Bronchial smooth muscle cell (primary cell): ENCODE measurements around the gene FAM120B. TPM values are rescaled to one million over a fixed set of nuclear protein-coding genes. Genes with fewer than 3 reads are reported as not detected.

Experiments
- total RNA-seq: library from RNA; depleted of rRNA; stranded (reverse); fragments of >200 nt; gene quantifications from 2 replicates; pipeline ENCODE4 v1.2.1, GENCODE V29; 2014

The FAM120B gene, protein sequence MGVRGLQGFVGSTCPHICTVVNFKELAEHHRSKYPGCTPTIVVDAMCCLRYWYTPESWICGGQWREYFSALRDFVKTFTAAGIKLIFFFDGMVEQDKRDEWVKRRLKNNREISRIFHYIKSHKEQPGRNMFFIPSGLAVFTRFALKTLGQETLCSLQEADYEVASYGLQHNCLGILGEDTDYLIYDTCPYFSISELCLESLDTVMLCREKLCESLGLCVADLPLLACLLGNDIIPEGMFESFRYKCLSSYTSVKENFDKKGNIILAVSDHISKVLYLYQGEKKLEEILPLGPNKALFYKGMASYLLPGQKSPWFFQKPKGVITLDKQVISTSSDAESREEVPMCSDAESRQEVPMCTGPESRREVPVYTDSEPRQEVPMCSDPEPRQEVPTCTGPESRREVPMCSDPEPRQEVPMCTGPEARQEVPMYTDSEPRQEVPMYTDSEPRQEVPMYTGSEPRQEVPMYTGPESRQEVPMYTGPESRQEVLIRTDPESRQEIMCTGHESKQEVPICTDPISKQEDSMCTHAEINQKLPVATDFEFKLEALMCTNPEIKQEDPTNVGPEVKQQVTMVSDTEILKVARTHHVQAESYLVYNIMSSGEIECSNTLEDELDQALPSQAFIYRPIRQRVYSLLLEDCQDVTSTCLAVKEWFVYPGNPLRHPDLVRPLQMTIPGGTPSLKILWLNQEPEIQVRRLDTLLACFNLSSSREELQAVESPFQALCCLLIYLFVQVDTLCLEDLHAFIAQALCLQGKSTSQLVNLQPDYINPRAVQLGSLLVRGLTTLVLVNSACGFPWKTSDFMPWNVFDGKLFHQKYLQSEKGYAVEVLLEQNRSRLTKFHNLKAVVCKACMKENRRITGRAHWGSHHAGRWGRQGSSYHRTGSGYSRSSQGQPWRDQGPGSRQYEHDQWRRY
- total RNA-seq, result 12.3 and 13.7 TPM in 2 replicates

DNA sequence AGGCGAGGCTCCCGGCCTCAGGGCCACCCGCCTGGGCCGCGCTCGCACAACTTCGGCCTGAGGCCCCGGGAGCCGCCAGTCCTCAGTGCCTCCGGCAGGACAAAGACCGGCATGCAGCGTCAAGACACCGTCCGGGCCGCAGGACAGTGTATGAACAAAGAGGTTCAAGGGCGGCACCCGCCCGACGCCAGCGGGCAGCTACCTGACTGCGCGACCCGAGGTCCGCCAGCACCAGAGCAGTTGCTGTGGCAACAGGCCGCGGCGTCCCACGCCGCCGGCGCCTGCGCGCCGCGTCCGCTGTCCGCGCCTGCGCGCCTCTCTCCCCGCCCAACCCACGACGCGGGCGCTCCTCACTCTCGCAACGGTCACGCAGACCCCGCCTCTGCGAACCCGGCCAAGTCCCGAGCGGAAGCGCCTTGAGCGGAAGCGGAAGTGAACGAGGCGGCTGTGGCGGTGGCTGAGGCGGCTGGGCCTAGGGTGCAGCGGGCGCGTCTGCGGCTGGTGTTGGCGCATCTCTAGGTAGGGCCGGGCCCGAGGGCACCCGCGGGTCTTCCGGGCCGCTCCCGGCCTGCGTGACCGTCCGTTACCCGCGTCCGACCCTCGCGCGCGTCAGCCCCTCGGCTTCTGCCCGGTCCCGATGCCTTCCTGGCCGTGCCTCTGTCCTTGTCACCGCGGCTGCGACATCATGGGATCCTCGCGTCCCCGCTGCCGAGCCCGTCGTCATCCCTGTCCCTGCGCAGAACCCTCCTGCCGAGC lies at the start of gene FAM120B:
TSS of gene FAM120B (plus strand) at position 435 of the 756 bp plus-strand sequence. CDS start 10,633 bp downstream, outside the sequence.

DNA sequence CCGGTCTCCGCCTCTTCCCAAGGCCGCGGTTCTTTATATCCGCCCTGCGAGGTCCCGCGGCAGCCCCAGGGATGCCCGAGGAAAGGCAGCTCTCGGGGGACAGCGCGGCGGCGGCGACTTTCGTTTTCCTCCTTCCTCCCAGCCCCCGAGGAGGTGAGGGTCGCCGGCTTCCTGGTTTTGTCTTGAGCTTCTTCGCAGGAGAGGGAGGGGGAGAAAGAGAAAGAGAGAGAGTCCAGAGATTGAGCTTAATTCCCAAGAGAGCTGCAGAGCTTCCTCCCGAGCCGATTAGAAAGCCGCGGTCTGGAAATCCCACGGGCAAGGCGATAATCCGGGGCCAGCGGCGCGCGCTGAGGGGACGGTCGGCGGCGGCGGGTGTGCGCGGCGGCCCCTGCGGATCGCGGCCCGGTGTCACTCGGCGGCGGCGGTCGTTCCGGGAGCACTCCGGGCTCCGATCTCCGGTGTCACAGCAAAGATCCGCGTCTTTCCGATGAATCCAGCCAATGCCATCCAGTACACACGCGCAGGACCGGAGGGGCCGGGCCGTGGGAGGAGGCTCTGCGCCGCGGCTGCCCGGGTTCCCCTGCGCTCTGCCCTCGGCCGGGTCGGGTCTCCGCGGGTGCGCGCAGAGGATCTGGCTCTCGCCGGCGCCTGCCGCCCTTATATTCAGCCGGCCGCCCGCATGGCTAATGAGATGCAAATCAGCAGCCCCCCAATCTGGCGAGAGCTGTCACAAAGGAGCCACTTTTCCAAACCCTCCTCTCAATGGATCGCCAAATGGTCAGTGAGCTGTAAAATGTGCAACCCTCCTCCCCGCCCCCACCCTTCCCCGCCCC lies 16.0 kb upstream of the FAM120B start, which contains the start of gene DLL1:
TSS of gene DLL1 (minus strand) at position 783 of the 833 bp plus-strand sequence. CDS start 939 bp downstream, outside the sequence.

Other genes starting within 250 kb of the FAM120B start
- under 0.01 and 0.09 TPM in 2 replicates for gene DLL1, start 15.7 kb upstream of the FAM120B start, total RNA-seq
- gene PSMB1, start 246.5 kb downstream of the FAM120B start, total RNA-seq, result 257 and 330 TPM in 2 replicates
- 7.6 and 8.0 TPM in 2 replicates for gene TBP, start 247.6 kb downstream of the FAM120B start, total RNA-seq